Osteoblast (primary cell): ENCODE measurements around the gene CARMIL3. TPM values are rescaled to one million over a fixed set of nuclear protein-coding genes. Genes with fewer than 3 reads are reported as not detected.

ENCODE experiments used
- DNase-seq: peaks from one replicate; pipeline ENCODE4 v3.0.0; 2011; ENCODE audit warnings: low spot score, mixed read lengths; ENCODE audit not compliant: insufficient read length; ENCODE audit errors: missing footprints
- H2AFZ ChIP-seq: 2 replicates; pipeline ENCODE4 v1.6.0; 2011; ENCODE audit warnings: mild to moderate bottlenecking, low read length
- H3K27ac ChIP-seq: 2 replicates; pipeline ENCODE4 v1.5.1; 2011; ENCODE audit warnings: mild to moderate bottlenecking, low read depth, low read length, moderate library complexity
- H3K27me3 ChIP-seq: 2 replicates; pipeline ENCODE4 v1.6.0; 2012; ENCODE audit warnings: mild to moderate bottlenecking, control low read depth, inconsistent platforms, low read length, moderate library complexity; ENCODE audit not compliant: insufficient read depth
- H3K36me3 ChIP-seq: 2 replicates; pipeline ENCODE4 v1.5.1; 2011; ENCODE audit warnings: mild to moderate bottlenecking, low read length, control low read depth, moderate library complexity; ENCODE audit not compliant: insufficient read depth
- H3K4me1 ChIP-seq: 2 replicates; pipeline ENCODE4 v1.5.1; 2011; ENCODE audit warnings: mild to moderate bottlenecking, low read length, control low read depth, moderate library complexity; ENCODE audit not compliant: insufficient read depth
- H3K4me2 ChIP-seq: 2 replicates; pipeline ENCODE4 v1.6.0; 2011; ENCODE audit warnings: mild to moderate bottlenecking, low read length; ENCODE audit not compliant: insufficient read depth
- H3K4me3 ChIP-seq: fragments of 200-600 bp; sonication (generic); 3 replicates; pipeline ENCODE4 v1.5.1; 2012; ENCODE audit warnings: mild to moderate bottlenecking, low read length, inconsistent platforms; ENCODE audit not compliant: insufficient read depth
- H3K79me2 ChIP-seq: 2 replicates; pipeline ENCODE4 v1.6.0; 2012; ENCODE audit warnings: mild to moderate bottlenecking, low read length, control low read depth, inconsistent platforms; ENCODE audit not compliant: insufficient read depth
- H3K9me3 ChIP-seq: 2 replicates; pipeline ENCODE4 v1.5.1; 2011; ENCODE audit warnings: low read depth, low read length, control low read depth
- H4K20me1 ChIP-seq: 2 replicates; pipeline ENCODE4 v1.6.0; 2012; ENCODE audit warnings: mild to moderate bottlenecking, low read length, control low read depth; ENCODE audit not compliant: insufficient read depth
- CTCF ChIP-seq: IDR thresholded peaks from 2 replicates; pipeline ENCODE4 v1.5.1; 2011; ENCODE audit warnings: mild to moderate bottlenecking, low read depth, low read length, moderate library complexity; ENCODE audit errors: extremely low read depth
- total RNA-seq: library from RNA; depleted of rRNA; stranded (reverse); fragments of >200 nt; gene quantifications from 2 replicates; pipeline ENCODE4 v1.2.3, GENCODE V29; 2012

The CARMIL3 gene
- total RNA-seq, 1 donor, result not detected

DNA sequence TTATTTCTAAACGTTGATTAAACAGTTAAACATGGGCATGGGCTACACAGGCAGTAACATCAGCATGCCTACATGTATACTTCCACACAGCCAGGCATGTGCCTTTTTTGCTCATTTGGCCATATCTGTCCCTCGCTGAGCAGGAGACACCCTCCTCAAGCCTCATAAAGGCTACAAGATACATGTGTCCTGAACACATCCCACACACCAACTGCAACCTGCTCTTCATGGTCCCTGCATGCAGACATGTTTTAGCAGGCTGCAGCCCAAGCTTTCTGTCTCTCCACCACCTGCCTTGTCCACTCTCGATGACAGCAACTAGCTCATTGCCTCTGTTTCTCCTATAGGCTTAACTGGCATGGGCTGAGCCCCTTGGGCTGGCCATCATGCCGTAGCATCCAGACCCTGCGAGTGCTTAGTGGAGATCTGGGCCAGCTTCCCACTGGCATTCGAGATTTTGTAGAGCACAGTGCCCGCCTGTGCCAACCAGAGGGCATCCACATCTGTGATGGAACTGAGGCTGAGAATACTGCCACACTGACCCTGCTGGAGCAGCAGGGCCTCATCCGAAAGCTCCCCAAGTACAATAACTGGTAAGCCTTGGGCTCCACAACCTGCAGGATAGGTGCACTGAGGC, 44.9 kb downstream of the CARMIL3 start:
- Histone ChIP-seq H3K27me3 (no peaks in the 10 kb centered on the region), H3K27ac (no peak overlapping the region), H3K79me2 (peaks cover 10% of the 10 kb centered on the region), H3K4me1 (peaks cover 10% of the 10 kb centered on the region), H3K4me2 (no peak overlapping the region), H3K9me3 (no peaks in the 10 kb centered on the region), H4K20me1 (no peaks in the 10 kb centered on the region), H3K36me3 (peaks cover 15% of the 10 kb centered on the region), H2AFZ (no peak overlapping the region), H3K4me3 (no peak overlapping the region)
- peak; percentile 82 for DNase-seq
- no peak for TF ChIP-seq CTCF

DNA sequence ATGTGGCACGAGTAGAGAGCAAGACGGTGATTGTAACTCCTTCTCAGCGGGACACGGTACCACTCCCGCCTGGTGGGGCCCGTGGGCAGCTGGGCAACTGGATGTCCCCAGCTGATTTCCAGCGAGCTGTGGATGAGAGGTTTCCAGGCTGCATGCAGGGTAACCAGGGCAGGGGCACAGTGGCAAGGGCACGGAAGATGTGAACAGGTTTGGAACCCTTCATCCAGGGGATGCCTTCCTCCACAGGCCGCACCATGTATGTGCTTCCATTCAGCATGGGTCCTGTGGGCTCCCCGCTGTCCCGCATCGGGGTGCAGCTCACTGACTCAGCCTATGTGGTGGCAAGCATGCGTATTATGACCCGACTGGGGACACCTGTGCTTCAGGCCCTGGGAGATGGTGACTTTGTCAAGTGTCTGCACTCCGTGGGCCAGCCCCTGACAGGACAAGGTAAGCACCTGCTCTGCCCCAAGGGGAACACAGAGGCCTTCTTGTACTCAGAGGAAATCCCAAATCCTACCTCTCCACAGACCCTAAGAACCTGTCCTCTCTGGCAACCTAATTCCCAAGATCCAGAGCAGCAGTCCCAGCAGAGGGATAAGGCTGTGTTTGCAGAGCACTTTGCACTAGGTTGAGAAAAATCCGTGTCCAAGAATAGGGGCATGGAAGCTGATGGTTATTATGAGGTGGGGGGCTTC, 46.6 kb downstream of the CARMIL3 start:
- Histone ChIP-seq H2AFZ (no peak overlapping the region), H3K4me1 (peaks cover 10% of the 10 kb centered on the region), H3K4me3 (no peak overlapping the region), H3K36me3 (peaks cover 17% of the 10 kb centered on the region), H4K20me1 (no peaks in the 10 kb centered on the region), H3K27ac (no peak overlapping the region), H3K27me3 (no peaks in the 10 kb centered on the region), H3K4me2 (no peak overlapping the region), H3K9me3 (no peaks in the 10 kb centered on the region), H3K79me2 (peaks cover 10% of the 10 kb centered on the region)
- no peak for TF ChIP-seq CTCF
- DNase-seq, result peak; percentile 60

DNA sequence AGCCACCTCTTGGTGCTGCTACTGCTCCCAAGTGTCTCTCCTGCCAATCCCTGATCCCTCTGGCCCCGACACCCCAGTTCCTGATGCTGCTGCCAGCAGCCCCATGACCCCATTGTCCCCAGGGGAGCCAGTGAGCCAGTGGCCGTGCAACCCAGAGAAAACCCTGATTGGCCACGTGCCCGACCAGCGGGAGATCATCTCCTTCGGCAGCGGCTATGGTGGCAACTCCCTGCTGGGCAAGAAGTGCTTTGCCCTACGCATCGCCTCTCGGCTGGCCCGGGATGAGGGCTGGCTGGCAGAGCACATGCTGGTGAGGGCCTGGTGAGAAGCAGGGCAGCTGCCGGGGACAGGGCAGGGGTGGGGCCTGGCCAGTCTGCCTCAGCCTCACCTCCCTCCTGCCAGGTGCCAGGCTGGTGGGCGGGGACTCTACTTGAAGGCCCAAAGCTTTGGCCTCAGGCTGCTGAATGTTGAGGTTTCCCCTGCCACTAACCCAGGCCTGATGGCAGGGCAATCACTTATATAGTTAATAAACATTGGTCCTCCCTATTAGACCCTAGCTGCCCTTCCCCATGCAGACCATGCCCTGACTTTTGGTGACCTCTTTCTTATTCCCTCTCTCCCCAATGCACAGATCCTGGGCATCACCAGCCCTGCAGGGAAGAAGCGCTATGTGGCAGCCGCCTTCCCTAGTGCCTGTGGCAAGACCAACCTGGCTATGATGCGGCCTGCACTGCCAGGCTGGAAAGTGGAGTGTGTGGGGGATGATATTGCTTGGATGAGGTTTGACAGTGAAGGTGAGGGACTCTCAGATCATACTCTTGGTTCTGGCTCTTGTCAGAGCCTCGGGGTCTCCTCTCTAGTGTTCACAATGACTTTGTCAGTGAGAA, 47.4 kb downstream of the CARMIL3 start:
- Histone ChIP-seq H3K4me1 (peaks cover 10% of the 10 kb centered on the region), H2AFZ (no peak overlapping the region), H3K4me2 (no peak overlapping the region), H3K79me2 (peaks cover 10% of the 10 kb centered on the region), H3K27me3 (no peaks in the 10 kb centered on the region), H4K20me1 (no peaks in the 10 kb centered on the region), H3K36me3 (peaks cover 24% of the 10 kb centered on the region), H3K9me3 (no peaks in the 10 kb centered on the region), H3K4me3 (no peak overlapping the region), H3K27ac (no peak overlapping the region)
- peak; percentile 73 for DNase-seq
- TF ChIP-seq CTCF, result no peak
